ENCODE results near the gene ZNF521. TPM values are rescaled to one million over a fixed set of nuclear protein-coding genes. Genes with fewer than 3 reads are reported as not detected.

ZNF521 gene
- total RNA-seq, 2 donors from 2014 or later: 21.4 to 26.9 TPM

- no peak for DNase-seq
- H3K9ac ChIP-seq (ENCODE audit: extremely low read depth, low read length, poor library complexity, severe bottlenecking): no peak overlapping the region
- H3K27me3 ChIP-seq (ENCODE audit: control insufficient read depth, insufficient read depth, low read length, poor library complexity, severe bottlenecking): no peaks in the 10 kb centered on the region
- Mint-ChIP-seq H3K27ac (no peak overlapping the region), H3K9me3 (no peaks in the 10 kb centered on the region), H3K36me3 (ENCODE audit: low read depth) (peaks cover 27% of the 10 kb centered on the region), H3K4me1 (peaks cover 42% of the 10 kb centered on the region), H3K27me3 (ENCODE audit: insufficient read depth) (no peaks in the 10 kb centered on the region), H3K4me3 (no peak overlapping the region)
- WGBS, 2 experiments (ENCODE audit: insufficient coverage in 1 of 2, insufficient read length in 1 of 2): 75% methylated on average over 1 of the region's 2 CpGs; no CpG with 5 or more reads in 1 of the 2 experiments
- H3K9me3 ChIP-seq (ENCODE audit: control insufficient read depth, low read length): no peaks in the 10 kb centered on the region
- H3K4me3 ChIP-seq (ENCODE audit: low read length): no peak overlapping the region
- H3K4me1 ChIP-seq (ENCODE audit: control insufficient read depth, insufficient read depth, low read length): peaks cover 16% of the 10 kb centered on the region
- H3K27ac ChIP-seq (ENCODE audit: low read depth, low read length): no peak overlapping the region
- H3K36me3 ChIP-seq (ENCODE audit: control insufficient read depth, insufficient read depth, low read length): peaks cover 20% of the 10 kb centered on the region
- no peak for TF ChIP-seq CTCF (conservative IDR thresholded peaks at IDR 0.05)
Observed at GRCh38 chr18:25229920-25230319, 122.0 kb downstream of the ZNF521 start.

GRCh38 chr18:25229081-25229480, 122.9 kb downstream of the ZNF521 start:
- Histone ChIP-seq H3K4me3 (ENCODE audit: low read length) (no peak overlapping the region), H3K36me3 (ENCODE audit: control insufficient read depth, insufficient read depth, low read length) (peaks cover 20% of the 10 kb centered on the region), H3K4me1 (ENCODE audit: control insufficient read depth, insufficient read depth, low read length) (peaks cover 11% of the 10 kb centered on the region), H3K9ac (ENCODE audit: extremely low read depth, low read length, poor library complexity, severe bottlenecking) (no peak overlapping the region), H3K27ac (ENCODE audit: low read depth, low read length) (no peak overlapping the region), H3K9me3 (ENCODE audit: control insufficient read depth, low read length) (no peaks in the 10 kb centered on the region), H3K27me3 (ENCODE audit: control insufficient read depth, insufficient read depth, low read length, poor library complexity, severe bottlenecking) (no peaks in the 10 kb centered on the region)
- no peak overlapping the region for H3K27ac Mint-ChIP-seq
- WGBS, 2 experiments (ENCODE audit: insufficient coverage in 1 of 2, insufficient read length in 1 of 2): 93% methylated on average over 3 of the region's 3 CpGs; no CpG with 5 or more reads in 1 of the 2 experiments
- H3K36me3 Mint-ChIP-seq (ENCODE audit: low read depth): peaks cover 27% of the 10 kb centered on the region
- H3K4me1 Mint-ChIP-seq: peaks cover 42% of the 10 kb centered on the region
- DNase-seq: no peak
- H3K9me3 Mint-ChIP-seq: no peaks in the 10 kb centered on the region
- TF ChIP-seq CTCF (conservative IDR thresholded peaks at IDR 0.05): no peak
- no peak overlapping the region for H3K4me3 Mint-ChIP-seq
- no peaks in the 10 kb centered on the region for H3K27me3 Mint-ChIP-seq (ENCODE audit: insufficient read depth)

GRCh38 chr18:25228410-25228809, 123.6 kb downstream of the ZNF521 start:
- Mint-ChIP-seq H3K9me3 (no peaks in the 10 kb centered on the region), H3K4me3 (no peak overlapping the region), H3K4me1 (peaks cover 39% of the 10 kb centered on the region), H3K36me3 (ENCODE audit: low read depth) (peaks cover 27% of the 10 kb centered on the region), H3K27ac (no peak overlapping the region), H3K27me3 (ENCODE audit: insufficient read depth) (no peaks in the 10 kb centered on the region)
- Histone ChIP-seq H3K4me1 (ENCODE audit: control insufficient read depth, insufficient read depth, low read length) (peaks cover 12% of the 10 kb centered on the region), H3K9me3 (ENCODE audit: control insufficient read depth, low read length) (no peaks in the 10 kb centered on the region), H3K27me3 (ENCODE audit: control insufficient read depth, insufficient read depth, low read length, poor library complexity, severe bottlenecking) (no peaks in the 10 kb centered on the region), H3K36me3 (ENCODE audit: control insufficient read depth, insufficient read depth, low read length) (peaks cover 20% of the 10 kb centered on the region), H3K9ac (ENCODE audit: extremely low read depth, low read length, poor library complexity, severe bottlenecking) (no peak overlapping the region), H3K27ac (ENCODE audit: low read depth, low read length) (no peak overlapping the region), H3K4me3 (ENCODE audit: low read length) (no peak overlapping the region)
- no peak for DNase-seq
- TF ChIP-seq CTCF (conservative IDR thresholded peaks at IDR 0.05): no peak
- WGBS, 2 experiments (ENCODE audit: insufficient coverage in 1 of 2, insufficient read length in 1 of 2): 91% methylated on average over 1 of the region's 1 CpG; no CpG with 5 or more reads in 1 of the 2 experiments
